Activated CD4-positive, alpha-beta T cell treated with anti-CD3 and anti-CD28 coated beads, Interleukin-2, amount 50 U/mL, for 48 hours (primary cell): ENCODE data around the gene MYO7B.

ENCODE experiments used
- DNase-seq, 2 experiments: peaks; one replicate each; pipeline ENCODE4 v3.0.0-alpha.2; 2020

The MYO7B gene

GRCh38 chr2:127611076-127611925 lies 75.8 kb downstream of the MYO7B start:
- no peak for DNase-seq

- DNase-seq, result no peak
Measured at GRCh38 chr2:127612111-127612822, 76.8 kb downstream of the MYO7B start.

- DNase-seq, result no peak
Measured at GRCh38 chr2:127614246-127614645, 78.8 kb downstream of the MYO7B start.

GRCh38 chr2:127614731-127615130 lies 79.2 kb downstream of the MYO7B start:
- no peak for DNase-seq

GRCh38 chr2:127615511-127616166 lies 80.2 kb downstream of the MYO7B start:
- DNase-seq, result no peak

- no peak for DNase-seq
Measured at GRCh38 chr2:127618551-127619202, 83.2 kb downstream of the MYO7B start.

- no peak for DNase-seq
Measured at GRCh38 chr2:127619203-127619590, 83.7 kb downstream of the MYO7B start.

GRCh38 chr2:127619877-127620705 lies 84.6 kb downstream of the MYO7B start:
- DNase-seq, result no peak

GRCh38 chr2:127620866-127621265 lies 85.4 kb downstream of the MYO7B start:
- DNase-seq, result no peak

GRCh38 chr2:127621981-127622431 lies 86.5 kb downstream of the MYO7B start:
- DNase-seq, result no peak

- no peak for DNase-seq
Measured at GRCh38 chr2:127622561-127623387, 87.3 kb downstream of the MYO7B start.

GRCh38 chr2:127623388-127624319 lies 88.2 kb downstream of the MYO7B start:
- DNase-seq, result no peak

GRCh38 chr2:127624320-127624755 lies 88.9 kb downstream of the MYO7B start:
- no peak for DNase-seq

- DNase-seq, result no peak
Measured at GRCh38 chr2:127624756-127625571, 89.5 kb downstream of the MYO7B start.

- no peak for DNase-seq
Measured at GRCh38 chr2:127625572-127625951, 90.1 kb downstream of the MYO7B start.

GRCh38 chr2:127626175-127626574 lies 90.7 kb downstream of the MYO7B start:
- DNase-seq, result no peak

GRCh38 chr2:127626917-127627739 lies 91.6 kb downstream of the MYO7B start:
- no peak for DNase-seq
